Transverse colon (tissue), 4 donors: Measurements from ENCODE around the gene PIRT. TPM values are rescaled to one million over a fixed set of nuclear protein-coding genes. Genes with fewer than 3 reads are reported as not detected.

Experiments used
- DNase-seq: peaks from one replicate; pipeline ENCODE4 v3.0.0-alpha.2; 2019
- H3K27ac ChIP-seq, 4 donors: fragments of 200-600 bp; sonication (generic); 2 replicates each; pipeline ENCODE4 v1.5.1; 2016 to 2018; ENCODE audit warnings: inconsistent platforms in 4 of 4
- H3K27me3 ChIP-seq: fragments of 200-600 bp; sonication (generic); 2 replicates; pipeline ENCODE4 v1.5.1; 2017; ENCODE audit warnings: inconsistent platforms
- H3K36me3 ChIP-seq, 4 donors: fragments of 200-600 bp; sonication (generic); 2 replicates each; pipeline ENCODE4 v1.5.1; 2017 to 2019; ENCODE audit warnings: inconsistent platforms in 4 of 4
- H3K4me1 ChIP-seq, 4 donors: fragments of 200-600 bp; sonication (generic); 2 replicates each; pipeline ENCODE4 v1.5.1; 2017 to 2020; ENCODE audit warnings: inconsistent platforms in 4 of 4
- H3K4me3 ChIP-seq, 4 donors: fragments of 200-600 bp; sonication (generic); 1 replicate in 1 of 4; 2 replicates in 3 of 4; pipeline versions ENCODE4 v1.5.1 to v1.6.1; 2017 to 2019; ENCODE audit warnings: inconsistent platforms in 4 of 4
- H3K9me3 ChIP-seq, 2 donors: fragments of 200-600 bp; sonication (generic); 2 replicates each; pipeline ENCODE4 v1.5.1; 2017 to 2019; ENCODE audit warnings: inconsistent platforms in 2 of 2
- CTCF ChIP-seq, 5 experiments: fragments of 200-600 bp in 3 of 5; fragments of 450-650 bp in 2 of 5; sonication (generic) in 3 of 5; IDR thresholded peaks; 1 replicate in 2 of 5; 2 replicates in 3 of 5; pipeline ENCODE4 v1.5.1; 2016 to 2017; ENCODE audit warnings: antibody characterized with exemption in 5 of 5, inconsistent platforms in 3 of 5, mild to moderate bottlenecking in 2 of 5, moderate library complexity in 1 of 5
- EP300 ChIP-seq: sonication (generic); formaldehyde crosslinking; IDR thresholded peaks from one replicate; pipeline ENCODE4 v1.6.1; 2017; ENCODE audit warnings: antibody characterized with exemption, low read depth
- POLR2A ChIP-seq: fragments of 450-650 bp; IDR thresholded peaks from one replicate; pipeline ENCODE4 v1.6.1; 2016; ENCODE audit warnings: antibody characterized with exemption, mild to moderate bottlenecking, moderate library complexity
- POLR2AphosphoS5 ChIP-seq, 3 donors: sonication (generic); formaldehyde crosslinking; IDR thresholded peaks; one replicate each; pipeline ENCODE4 v1.6.1; 2016; ENCODE audit warnings: antibody characterized with exemption in 3 of 3
- WGBS, 2 donors: methylation state at CpG; one replicate each; pipeline ENCODE4 v1.1.5; 2018; ENCODE audit warnings: low coverage in 1 of 2; 5-methylcytosine and 5-hydroxymethylcytosine counted together
- in situ Hi-C, 4 donors: fragments of 200-750 bp; cut with MboI; loops; one replicate each; pipeline versions ENCODE4 v1.15.0 to v1.15.1; 2017; ENCODE audit warnings: low sequenced_read_pairs in 3 of 4, low pct_ligation_motif_present in 1 of 4, low pct_unique_long_range_greater_than_20kb in 1 of 4
- intact Hi-C: fragments of 100-400 bp; cut with DNase I; formaldehyde crosslinking; loops from one replicate; pipeline ENCODE4 v1.15.1; 2023; ENCODE audit warnings: low total_unique reads
- total RNA-seq, 4 donors: library from RNA; depleted of rRNA; stranded (reverse); fragments of >200 nt; gene quantifications; one replicate each; pipeline ENCODE4 v1.1.0, GENCODE V29; 2016

The PIRT gene
- total RNA-seq, 4 donors from 2014 or later: 2.4 to 6.4 (median 2.5) TPM; not detected in 1

GRCh38 chr17:10836966-10837590, 809 bp downstream of the PIRT start:
- in situ Hi-C loops: loop anchor here (5.0 to 25.0 kb wide), 4 partner anchors 62 to 200 kb away; partner anchors contain the start of gene TMEM220 (in 1 of the 4)
- Histone ChIP-seq H3K27ac (peak overlapping the region in 3 of 4 donors; percentile 37 to 71 (median 59)), H3K27me3 (no peaks in the 10 kb centered on the region), H3K4me3 (no peak overlapping the region), H3K9me3 (no peaks in the 10 kb centered on the region), H3K4me1 (peaks cover 0 to 24% (median 12%) of the 10 kb centered on the region in 4 donors), H3K36me3 (no peaks in the 10 kb centered on the region)
- DNase-seq: peak; percentile 77
- 47% methylated on average over 15 of the region's 15 CpGs; no CpG with 5 or more reads in 1 of the 2 donors for WGBS, 2 donors
- TF ChIP-seq CTCF (IDR thresholded peaks at IDR 0.05): no peak
- no peak for TF ChIP-seq POLR2A
- no peak for TF ChIP-seq EP300
- no peak for TF ChIP-seq POLR2AphosphoS5 (IDR thresholded peaks at IDR 0.05)
- intact Hi-C loops: no loop called here

GRCh38 chr17:10836145-10836544, 1.7 kb downstream of the PIRT start:
- no peaks in the 10 kb centered on the region for H3K9me3 ChIP-seq
- no peak for DNase-seq
- intact Hi-C loops (no loop called here), in situ Hi-C loops (loop anchor here (5.0 to 25.0 kb wide), 4 partner anchors 61 to 199 kb away; partner anchors contain the start of gene TMEM220 (in 1 of the 4))
- H3K4me1 ChIP-seq: peaks cover 0 to 24% (median 12%) of the 10 kb centered on the region in 4 donors
- WGBS, 2 donors: 63 to 74% methylated on average over 5 to 7 of the region's 7 CpGs
- TF ChIP-seq EP300: no peak
- TF ChIP-seq POLR2A: no peak
- no peak for TF ChIP-seq CTCF (IDR thresholded peaks at IDR 0.05)
- TF ChIP-seq POLR2AphosphoS5 (IDR thresholded peaks at IDR 0.05): no peak
- no peaks in the 10 kb centered on the region for H3K27me3 ChIP-seq
- H3K27ac ChIP-seq: no peak overlapping the region
- H3K4me3 ChIP-seq: no peak overlapping the region
- no peaks in the 10 kb centered on the region for H3K36me3 ChIP-seq

- Histone ChIP-seq H3K9me3 (no peaks in the 10 kb centered on the region), H3K4me1 (peaks cover 0 to 25% (median 7%) of the 10 kb centered on the region in 4 donors), H3K27ac (peak overlapping the region in 3 of 4 donors; percentile 69 to 78 (median 73)), H3K4me3 (no peak overlapping the region), H3K27me3 (no peaks in the 10 kb centered on the region), H3K36me3 (no peaks in the 10 kb centered on the region)
- in situ Hi-C loops: loop anchor here in 3 of 4 donors (10.0 to 25.0 kb wide), 3 partner anchors 57 to 194 kb away; partner anchors contain the start of gene TMEM220 (in 1 of the 3)
- DNase-seq: no peak
- no peak for TF ChIP-seq POLR2A
- no peak for TF ChIP-seq POLR2AphosphoS5 (IDR thresholded peaks at IDR 0.05)
- no peak for TF ChIP-seq EP300
- no peak for TF ChIP-seq CTCF (IDR thresholded peaks at IDR 0.05)
- 84 to 100% methylated on average over 2 to 5 of the region's 5 CpGs for WGBS, 2 donors
- intact Hi-C loops: no loop called here
Measured at GRCh38 chr17:10831696-10832095, 6.2 kb downstream of the PIRT start.

GRCh38 chr17:10827898-10828552, 9.9 kb downstream of the PIRT start:
- H3K27ac ChIP-seq: peak overlapping the region in 2 of 4 donors; percentile 44 to 60
- TF ChIP-seq CTCF (IDR thresholded peaks at IDR 0.05) (no peak), POLR2A (no peak), EP300 (no peak), POLR2AphosphoS5 (IDR thresholded peaks at IDR 0.05) (no peak)
- no peak for DNase-seq
- in situ Hi-C loops (loop anchor here in 2 of 4 donors (25.0 kb wide), 1 partner anchor 191 kb away; no protein-coding TSS in a partner anchor), intact Hi-C loops (no loop called here)
- WGBS, 2 donors: 51 to 59% methylated on average over 4 to 5 of the region's 5 CpGs
- peaks cover 0 to 13% (median 7%) of the 10 kb centered on the region in 4 donors for H3K4me1 ChIP-seq
- no peaks in the 10 kb centered on the region for H3K27me3 ChIP-seq
- no peaks in the 10 kb centered on the region for H3K36me3 ChIP-seq
- no peak overlapping the region for H3K4me3 ChIP-seq
- no peaks in the 10 kb centered on the region for H3K9me3 ChIP-seq
